ENCODE data around the gene RAD23B.

Gene RAD23B

GRCh38 chr9:107281922-107282667 lies 984 bp upstream of the RAD23B start:
- Histone ChIP-seq H2AK5ac (ENCODE audit: low read length, severe bottlenecking) (no peak overlapping the region), H3K4me2 (ENCODE audit: low read length, poor library complexity, severe bottlenecking) (peak overlapping the region; percentile 81), H3K27me3 (ENCODE audit: control insufficient read depth in 1 of 2, insufficient read depth in 1 of 2, low read length in 2 of 2) (no peaks in the 10 kb centered on the region), H3K9me3 (ENCODE audit: control insufficient read depth, low read length) (no peaks in the 10 kb centered on the region), H3K18ac (ENCODE audit: low read depth in 1 of 2, low read length in 2 of 2) (peak overlapping the region; percentile 50 to 80), H3K79me1 (replicated peaks; ENCODE audit: low read length, poor library complexity, severe bottlenecking) (no peaks in the 10 kb centered on the region), H3K23ac (ENCODE audit: low read length in 2 of 2) (no peak overlapping the region), H2BK5ac (ENCODE audit: low read depth, low read length, poor library complexity, severe bottlenecking) (no peak overlapping the region), H2BK15ac (ENCODE audit: low read depth, poor library complexity, severe bottlenecking) (no peak overlapping the region), H2AFZ (ENCODE audit: low read depth, low read length) (peak overlapping the region; percentile 42), H2BK120ac (ENCODE audit: low read depth, low read length) (no peak overlapping the region), H4K8ac (ENCODE audit: low read length) (peak overlapping the region; percentile 10), H3K36me3 (ENCODE audit: control insufficient read depth in 1 of 2, insufficient read depth in 2 of 2, low read depth in 1 of 2, low read length in 2 of 2) (no peaks in the 10 kb centered on the region), H3K4ac (ENCODE audit: low read depth in 1 of 2, low read length in 2 of 2) (peak overlapping the region in 1 of 2 experiments; percentile 75), H3K4me1 (ENCODE audit: control insufficient read depth, insufficient read depth, low read depth, low read length) (no peaks in the 10 kb centered on the region), H4K91ac (ENCODE audit: low read length) (no peak overlapping the region), H3K14ac (ENCODE audit: low read length in 2 of 2) (no peak overlapping the region), H3K27ac (ENCODE audit: low read length, poor library complexity, severe bottlenecking) (peak overlapping the region; percentile 82), H2BK12ac (ENCODE audit: low read length in 2 of 2) (peak overlapping the region in 1 of 2 experiments; percentile 84), H3K9ac (ENCODE audit: low read length) (peak overlapping the region; percentile 90), H3K4me3 (ENCODE audit: insufficient read depth in 1 of 2, low read depth in 1 of 2, low read length in 2 of 2) (peak overlapping the region in 1 of 2 experiments; percentile 80)
- 22% methylated on average over 10 of the region's 13 CpGs for WGBS
- DNase-seq: no peak

- H3K4me1 ChIP-seq (ENCODE audit: control insufficient read depth, insufficient read depth, low read depth, low read length): peaks cover 3% of the 10 kb centered on the region
- H3K27me3 ChIP-seq (ENCODE audit: control insufficient read depth in 1 of 2, insufficient read depth in 1 of 2, low read length in 2 of 2): no peaks in the 10 kb centered on the region
- H2BK12ac ChIP-seq (ENCODE audit: low read length in 2 of 2): peak overlapping the region; percentile 84 to 98
- H2BK120ac ChIP-seq (ENCODE audit: low read depth, low read length): peak overlapping the region; percentile 99
- peak overlapping the region; percentile 95 to 100 for H3K4me3 ChIP-seq (ENCODE audit: insufficient read depth in 1 of 2, low read depth in 1 of 2, low read length in 2 of 2)
- H3K14ac ChIP-seq (ENCODE audit: low read length in 2 of 2): peak overlapping the region; percentile 92 to 100
- peak overlapping the region; percentile 100 for H2BK5ac ChIP-seq (ENCODE audit: low read depth, low read length, poor library complexity, severe bottlenecking)
- peak; percentile 75 for DNase-seq
- H3K79me1 ChIP-seq (replicated peaks; ENCODE audit: low read length, poor library complexity, severe bottlenecking): no peaks in the 10 kb centered on the region
- H4K91ac ChIP-seq (ENCODE audit: low read length): peak overlapping the region; percentile 100
- peak overlapping the region; percentile 89 for H2AFZ ChIP-seq (ENCODE audit: low read depth, low read length)
- peak overlapping the region; percentile 89 to 98 for H3K23ac ChIP-seq (ENCODE audit: low read length in 2 of 2)
- WGBS: under 1% methylated on average over 31 of the region's 55 CpGs
- H3K4ac ChIP-seq (ENCODE audit: low read depth in 1 of 2, low read length in 2 of 2): peak overlapping the region; percentile 100
- H3K9me3 ChIP-seq (ENCODE audit: control insufficient read depth, low read length): no peaks in the 10 kb centered on the region
- peak overlapping the region; percentile 100 for H3K18ac ChIP-seq (ENCODE audit: low read depth in 1 of 2, low read length in 2 of 2)
- peak overlapping the region; percentile 100 for H4K8ac ChIP-seq (ENCODE audit: low read length)
- H3K36me3 ChIP-seq (ENCODE audit: control insufficient read depth in 1 of 2, insufficient read depth in 2 of 2, low read depth in 1 of 2, low read length in 2 of 2): no peaks in the 10 kb centered on the region
- H3K27ac ChIP-seq (ENCODE audit: low read length, poor library complexity, severe bottlenecking): peak overlapping the region; percentile 85
- peak overlapping the region; percentile 93 for H2AK5ac ChIP-seq (ENCODE audit: low read length, severe bottlenecking)
- H2BK15ac ChIP-seq (ENCODE audit: low read depth, poor library complexity, severe bottlenecking): peak overlapping the region; percentile 99
- peak overlapping the region; percentile 98 for H3K9ac ChIP-seq (ENCODE audit: low read length)
- peak overlapping the region; percentile 79 for H3K4me2 ChIP-seq (ENCODE audit: low read length, poor library complexity, severe bottlenecking)
Observed at GRCh38 chr9:107283623-107284616, 841 bp downstream of the RAD23B start.

GRCh38 chr9:107284636-107285035 lies 1.6 kb downstream of the RAD23B start:
- no peaks in the 10 kb centered on the region for H3K9me3 ChIP-seq (ENCODE audit: control insufficient read depth, low read length)
- no peaks in the 10 kb centered on the region for H3K79me1 ChIP-seq (replicated peaks; ENCODE audit: low read length, poor library complexity, severe bottlenecking)
- no peak overlapping the region for H2BK15ac ChIP-seq (ENCODE audit: low read depth, poor library complexity, severe bottlenecking)
- H2BK12ac ChIP-seq (ENCODE audit: low read length in 2 of 2): no peak overlapping the region
- no peak overlapping the region for H2BK120ac ChIP-seq (ENCODE audit: low read depth, low read length)
- H3K14ac ChIP-seq (ENCODE audit: low read length in 2 of 2): no peak overlapping the region
- H2BK5ac ChIP-seq (ENCODE audit: low read depth, low read length, poor library complexity, severe bottlenecking): no peak overlapping the region
- no peaks in the 10 kb centered on the region for H3K36me3 ChIP-seq (ENCODE audit: control insufficient read depth in 1 of 2, insufficient read depth in 2 of 2, low read depth in 1 of 2, low read length in 2 of 2)
- no peak overlapping the region for H2AFZ ChIP-seq (ENCODE audit: low read depth, low read length)
- H3K27ac ChIP-seq (ENCODE audit: low read length, poor library complexity, severe bottlenecking): peak overlapping the region; percentile 85
- no peak overlapping the region for H3K18ac ChIP-seq (ENCODE audit: low read depth in 1 of 2, low read length in 2 of 2)
- H3K4ac ChIP-seq (ENCODE audit: low read depth in 1 of 2, low read length in 2 of 2): no peak overlapping the region
- peak overlapping the region; percentile 95 to 100 for H3K4me3 ChIP-seq (ENCODE audit: insufficient read depth in 1 of 2, low read depth in 1 of 2, low read length in 2 of 2)
- H3K27me3 ChIP-seq (ENCODE audit: control insufficient read depth in 1 of 2, insufficient read depth in 1 of 2, low read length in 2 of 2): no peaks in the 10 kb centered on the region
- H3K4me2 ChIP-seq (ENCODE audit: low read length, poor library complexity, severe bottlenecking): peak overlapping the region; percentile 79
- H3K23ac ChIP-seq (ENCODE audit: low read length in 2 of 2): no peak overlapping the region
- WGBS: 8% methylated on average over 2 of the region's 6 CpGs
- no peak overlapping the region for H2AK5ac ChIP-seq (ENCODE audit: low read length, severe bottlenecking)
- no peak for DNase-seq
- H4K8ac ChIP-seq (ENCODE audit: low read length): no peak overlapping the region
- peak overlapping the region; percentile 98 for H3K9ac ChIP-seq (ENCODE audit: low read length)
- no peak overlapping the region for H4K91ac ChIP-seq (ENCODE audit: low read length)
- peaks cover 3% of the 10 kb centered on the region for H3K4me1 ChIP-seq (ENCODE audit: control insufficient read depth, insufficient read depth, low read depth, low read length)

GRCh38 chr9:107285286-107285685 lies 2.2 kb downstream of the RAD23B start:
- Histone ChIP-seq H2BK15ac (ENCODE audit: low read depth, poor library complexity, severe bottlenecking) (no peak overlapping the region), H2BK120ac (ENCODE audit: low read depth, low read length) (no peak overlapping the region), H3K36me3 (ENCODE audit: control insufficient read depth in 1 of 2, insufficient read depth in 2 of 2, low read depth in 1 of 2, low read length in 2 of 2) (no peaks in the 10 kb centered on the region), H3K18ac (ENCODE audit: low read depth in 1 of 2, low read length in 2 of 2) (no peak overlapping the region), H3K4me1 (ENCODE audit: control insufficient read depth, insufficient read depth, low read depth, low read length) (peaks cover 3% of the 10 kb centered on the region), H3K79me1 (replicated peaks; ENCODE audit: low read length, poor library complexity, severe bottlenecking) (no peaks in the 10 kb centered on the region), H4K91ac (ENCODE audit: low read length) (no peak overlapping the region), H2BK12ac (ENCODE audit: low read length in 2 of 2) (no peak overlapping the region), H3K9me3 (ENCODE audit: control insufficient read depth, low read length) (no peaks in the 10 kb centered on the region), H2AK5ac (ENCODE audit: low read length, severe bottlenecking) (no peak overlapping the region), H3K9ac (ENCODE audit: low read length) (peak overlapping the region; percentile 98), H3K23ac (ENCODE audit: low read length in 2 of 2) (no peak overlapping the region), H2AFZ (ENCODE audit: low read depth, low read length) (no peak overlapping the region), H3K14ac (ENCODE audit: low read length in 2 of 2) (no peak overlapping the region), H3K4me3 (ENCODE audit: insufficient read depth in 1 of 2, low read depth in 1 of 2, low read length in 2 of 2) (peak overlapping the region in 1 of 2 experiments; percentile 95), H3K4me2 (ENCODE audit: low read length, poor library complexity, severe bottlenecking) (peak overlapping the region; percentile 52), H4K8ac (ENCODE audit: low read length) (no peak overlapping the region), H3K27me3 (ENCODE audit: control insufficient read depth in 1 of 2, insufficient read depth in 1 of 2, low read length in 2 of 2) (no peaks in the 10 kb centered on the region), H2BK5ac (ENCODE audit: low read depth, low read length, poor library complexity, severe bottlenecking) (no peak overlapping the region), H3K4ac (ENCODE audit: low read depth in 1 of 2, low read length in 2 of 2) (no peak overlapping the region), H3K27ac (ENCODE audit: low read length, poor library complexity, severe bottlenecking) (no peak overlapping the region)
- WGBS: 14% methylated on average over 5 of the region's 6 CpGs
- no peak for DNase-seq
